22Rv1 (cell line): ENCODE data around the gene NOS1AP.
"Not testable (repeated sequence)": the region's sequence is repeated elsewhere in the genome, so short reads cannot be mapped to it uniquely, and the experiment has no call there.

ENCODE experiments used
- ZFX ChIP-seq: fragments of 450-650 bp; IDR thresholded peaks from 2 replicates; pipeline ENCODE4 v1.6.1; 2017; ENCODE audit warnings: antibody characterized with exemption, borderline replicate concordance
- TF ChIP-seq, protein P1 (sequence below): fragments of 450-650 bp; IDR thresholded peaks from 2 replicates; pipeline ENCODE4 v1.5.1; 2017; ENCODE audit warnings: mild to moderate bottlenecking

GRCh38 chr1:162201062-162201461 lies 131.6 kb downstream of the NOS1AP start:
- TF ChIP-seq, protein P1, sequence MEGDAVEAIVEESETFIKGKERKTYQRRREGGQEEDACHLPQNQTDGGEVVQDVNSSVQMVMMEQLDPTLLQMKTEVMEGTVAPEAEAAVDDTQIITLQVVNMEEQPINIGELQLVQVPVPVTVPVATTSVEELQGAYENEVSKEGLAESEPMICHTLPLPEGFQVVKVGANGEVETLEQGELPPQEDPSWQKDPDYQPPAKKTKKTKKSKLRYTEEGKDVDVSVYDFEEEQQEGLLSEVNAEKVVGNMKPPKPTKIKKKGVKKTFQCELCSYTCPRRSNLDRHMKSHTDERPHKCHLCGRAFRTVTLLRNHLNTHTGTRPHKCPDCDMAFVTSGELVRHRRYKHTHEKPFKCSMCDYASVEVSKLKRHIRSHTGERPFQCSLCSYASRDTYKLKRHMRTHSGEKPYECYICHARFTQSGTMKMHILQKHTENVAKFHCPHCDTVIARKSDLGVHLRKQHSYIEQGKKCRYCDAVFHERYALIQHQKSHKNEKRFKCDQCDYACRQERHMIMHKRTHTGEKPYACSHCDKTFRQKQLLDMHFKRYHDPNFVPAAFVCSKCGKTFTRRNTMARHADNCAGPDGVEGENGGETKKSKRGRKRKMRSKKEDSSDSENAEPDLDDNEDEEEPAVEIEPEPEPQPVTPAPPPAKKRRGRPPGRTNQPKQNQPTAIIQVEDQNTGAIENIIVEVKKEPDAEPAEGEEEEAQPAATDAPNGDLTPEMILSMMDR = not testable (repeated sequence)
- TF ChIP-seq ZFX = not testable (repeated sequence)
